HepG2 (cell line): Measurements from ENCODE around the gene NFIC. TPM values are rescaled to one million over a fixed set of nuclear protein-coding genes. Genes with fewer than 3 reads are reported as not detected.

Source experiments
- CEBPG ChIP-seq: IDR thresholded peaks from 2 replicates; pipeline ENCODE4 v1.6.1; 2016
- GLI4 ChIP-seq: sonication (generic); formaldehyde crosslinking; IDR thresholded peaks from 2 replicates; pipeline ENCODE4 v1.5.1; 2020; ENCODE audit warnings: missing genetic modification reagents, mild to moderate bottlenecking, moderate library complexity, borderline replicate concordance
- U2AF2 ChIP-seq: fragments of 200-400 bp; formaldehyde crosslinking; IDR thresholded peaks from 2 replicates; pipeline ENCODE4 v1.6.1; 2017; ENCODE audit warnings: low read depth, mild to moderate bottlenecking, low read length
- ZNF543 ChIP-seq: sonication (generic); formaldehyde crosslinking; IDR thresholded peaks from 2 replicates; pipeline ENCODE4 v1.4.0; 2020; ENCODE audit warnings: mild to moderate bottlenecking, missing genetic modification reagents
- ZNF746 ChIP-seq: sonication (generic); formaldehyde crosslinking; IDR thresholded peaks from 2 replicates; pipeline ENCODE4 v1.8.0; 2022; ENCODE audit warnings: mild to moderate bottlenecking, missing genetic modification reagents
- polyA plus RNA-seq, 8 experiments: library from polyadenylated mRNA; depleted of rRNA in 3 of 8; stranded (reverse) in 7 of 8; unstranded in 1 of 8; fragments of >200 nt; fragmentation: Illumina TruSeq in 4 of 8; extraction: Trizol in 4 of 8; gene quantifications; 2 replicates each; pipeline versions ENCODE4 v1.2.1 to v1.2.3, GENCODE V29; 2011 to 2016; ENCODE audit warnings: low read depth in 4 of 8, missing spikeins in 1 of 8, mixed read lengths in 1 of 8; ENCODE audit not compliant: insufficient read depth in 1 of 8
- total RNA-seq, 5 experiments: library from RNA; depleted of rRNA; stranded (reverse); fragments of >200 nt; fragmentation: Illumina TruSeq; extraction: Trizol; gene quantifications; 2 replicates each; pipeline ENCODE4 v1.2.3, GENCODE V29; 2016; ENCODE audit warnings: low read depth in 1 of 5
- TF ChIP-seq, protein P1 (sequence below): sonication (generic); formaldehyde crosslinking; IDR thresholded peaks from 2 replicates; pipeline ENCODE4; 2020; ENCODE audit warnings: missing genetic modification reagents, mild to moderate bottlenecking, borderline replicate concordance
- TF ChIP-seq, protein P2 (sequence below): sonication (generic); formaldehyde crosslinking; IDR thresholded peaks from 2 replicates; pipeline ENCODE4 v1.4.0; 2020; ENCODE audit warnings: missing genetic modification reagents
- TF ChIP-seq, protein P3 (sequence below): IDR thresholded peaks from 2 replicates; pipeline ENCODE4 v1.6.1; 2012; ENCODE audit warnings: low read length, improper control_type of control experiment
- TF ChIP-seq, protein P4 (sequence below): sonication (generic); formaldehyde crosslinking; IDR thresholded peaks from 2 replicates; pipeline ENCODE4 v1.8.1; 2023; ENCODE audit warnings: missing genetic modification reagents, mild to moderate bottlenecking, borderline replicate concordance
- TF ChIP-seq, protein P5 (sequence below): sonication (generic); formaldehyde crosslinking; IDR thresholded peaks from one replicate; pipeline ENCODE4 v1.5.1; 2020; ENCODE audit warnings: mild to moderate bottlenecking, missing genetic modification reagents; ENCODE audit errors: not compliant biosample characterization

NFIC gene
- total and polyA plus RNA-seq, 2 of the 13 experiments (the other 11 are each of a cell fraction or from before 2014, with no cell fraction given), result 1.3 to 2.5 TPM

DNA sequence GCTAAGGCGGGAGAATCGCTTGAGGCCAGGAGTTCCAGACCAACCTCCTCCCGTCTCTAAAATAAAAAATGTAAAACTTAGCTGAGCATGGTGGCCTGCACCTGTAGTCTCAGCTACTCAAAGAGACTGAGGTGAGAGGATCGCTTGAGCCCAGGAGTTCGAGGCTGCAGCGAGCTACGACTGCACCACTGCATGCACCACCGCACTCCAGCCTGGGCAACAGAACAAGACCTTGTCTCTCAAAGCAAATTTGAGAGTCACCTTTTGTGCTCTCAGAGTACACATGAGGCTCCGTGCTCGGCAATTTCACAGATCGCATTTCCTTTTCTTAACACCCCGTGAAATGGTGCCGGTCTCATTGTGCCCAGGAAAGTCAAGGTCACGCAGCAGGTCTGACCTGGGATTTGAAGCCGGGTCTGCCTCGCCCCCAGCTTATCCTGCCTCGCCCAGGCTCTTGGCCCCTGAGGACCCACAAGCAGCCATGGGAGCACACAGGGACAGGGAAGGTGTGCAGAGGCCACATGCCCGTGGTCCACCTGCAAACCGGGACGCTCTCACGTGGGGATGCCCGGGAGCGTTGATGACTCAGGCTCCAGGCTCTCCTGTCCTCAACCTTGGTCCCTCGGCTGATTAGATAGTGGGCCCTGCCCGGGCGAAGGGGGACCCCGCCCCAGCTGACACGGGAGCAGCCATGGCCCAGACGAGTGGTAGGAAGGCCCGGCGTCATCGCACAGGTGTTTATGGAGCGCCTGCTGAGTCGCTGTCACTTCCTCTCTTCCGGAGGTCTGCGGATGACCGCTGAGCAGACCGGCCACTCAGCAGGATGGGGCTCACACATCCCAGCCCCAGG lies 115.1 kb downstream of the NFIC start (continued):
- TF ChIP-seq, protein P1, sequence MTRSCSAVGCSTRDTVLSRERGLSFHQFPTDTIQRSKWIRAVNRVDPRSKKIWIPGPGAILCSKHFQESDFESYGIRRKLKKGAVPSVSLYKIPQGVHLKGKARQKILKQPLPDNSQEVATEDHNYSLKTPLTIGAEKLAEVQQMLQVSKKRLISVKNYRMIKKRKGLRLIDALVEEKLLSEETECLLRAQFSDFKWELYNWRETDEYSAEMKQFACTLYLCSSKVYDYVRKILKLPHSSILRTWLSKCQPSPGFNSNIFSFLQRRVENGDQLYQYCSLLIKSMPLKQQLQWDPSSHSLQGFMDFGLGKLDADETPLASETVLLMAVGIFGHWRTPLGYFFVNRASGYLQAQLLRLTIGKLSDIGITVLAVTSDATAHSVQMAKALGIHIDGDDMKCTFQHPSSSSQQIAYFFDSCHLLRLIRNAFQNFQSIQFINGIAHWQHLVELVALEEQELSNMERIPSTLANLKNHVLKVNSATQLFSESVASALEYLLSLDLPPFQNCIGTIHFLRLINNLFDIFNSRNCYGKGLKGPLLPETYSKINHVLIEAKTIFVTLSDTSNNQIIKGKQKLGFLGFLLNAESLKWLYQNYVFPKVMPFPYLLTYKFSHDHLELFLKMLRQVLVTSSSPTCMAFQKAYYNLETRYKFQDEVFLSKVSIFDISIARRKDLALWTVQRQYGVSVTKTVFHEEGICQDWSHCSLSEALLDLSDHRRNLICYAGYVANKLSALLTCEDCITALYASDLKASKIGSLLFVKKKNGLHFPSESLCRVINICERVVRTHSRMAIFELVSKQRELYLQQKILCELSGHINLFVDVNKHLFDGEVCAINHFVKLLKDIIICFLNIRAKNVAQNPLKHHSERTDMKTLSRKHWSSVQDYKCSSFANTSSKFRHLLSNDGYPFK, result peak; percentile 61; the same call in 1 of the 2 replicates
- TF ChIP-seq GLI4 (CRISPR knock-in tag) (peak; percentile 70), U2AF2 (no peak), ZNF746 (CRISPR knock-in tag) (0 out of 2 replicates have a peak, but pooled peaks have one; percentile 48), ZNF543 (peak; percentile 78; the same call in 1 of the 2 replicates), CEBPG (CRISPR knock-in tag) (no peak)
- TF ChIP-seq, protein P2, sequence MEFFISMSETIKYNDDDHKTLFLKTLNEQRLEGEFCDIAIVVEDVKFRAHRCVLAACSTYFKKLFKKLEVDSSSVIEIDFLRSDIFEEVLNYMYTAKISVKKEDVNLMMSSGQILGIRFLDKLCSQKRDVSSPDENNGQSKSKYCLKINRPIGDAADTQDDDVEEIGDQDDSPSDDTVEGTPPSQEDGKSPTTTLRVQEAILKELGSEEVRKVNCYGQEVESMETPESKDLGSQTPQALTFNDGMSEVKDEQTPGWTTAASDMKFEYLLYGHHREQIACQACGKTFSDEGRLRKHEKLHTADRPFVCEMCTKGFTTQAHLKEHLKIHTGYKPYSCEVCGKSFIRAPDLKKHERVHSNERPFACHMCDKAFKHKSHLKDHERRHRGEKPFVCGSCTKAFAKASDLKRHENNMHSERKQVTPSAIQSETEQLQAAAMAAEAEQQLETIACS (CRISPR knock-in tag), result no peak
- TF ChIP-seq, protein P3, sequence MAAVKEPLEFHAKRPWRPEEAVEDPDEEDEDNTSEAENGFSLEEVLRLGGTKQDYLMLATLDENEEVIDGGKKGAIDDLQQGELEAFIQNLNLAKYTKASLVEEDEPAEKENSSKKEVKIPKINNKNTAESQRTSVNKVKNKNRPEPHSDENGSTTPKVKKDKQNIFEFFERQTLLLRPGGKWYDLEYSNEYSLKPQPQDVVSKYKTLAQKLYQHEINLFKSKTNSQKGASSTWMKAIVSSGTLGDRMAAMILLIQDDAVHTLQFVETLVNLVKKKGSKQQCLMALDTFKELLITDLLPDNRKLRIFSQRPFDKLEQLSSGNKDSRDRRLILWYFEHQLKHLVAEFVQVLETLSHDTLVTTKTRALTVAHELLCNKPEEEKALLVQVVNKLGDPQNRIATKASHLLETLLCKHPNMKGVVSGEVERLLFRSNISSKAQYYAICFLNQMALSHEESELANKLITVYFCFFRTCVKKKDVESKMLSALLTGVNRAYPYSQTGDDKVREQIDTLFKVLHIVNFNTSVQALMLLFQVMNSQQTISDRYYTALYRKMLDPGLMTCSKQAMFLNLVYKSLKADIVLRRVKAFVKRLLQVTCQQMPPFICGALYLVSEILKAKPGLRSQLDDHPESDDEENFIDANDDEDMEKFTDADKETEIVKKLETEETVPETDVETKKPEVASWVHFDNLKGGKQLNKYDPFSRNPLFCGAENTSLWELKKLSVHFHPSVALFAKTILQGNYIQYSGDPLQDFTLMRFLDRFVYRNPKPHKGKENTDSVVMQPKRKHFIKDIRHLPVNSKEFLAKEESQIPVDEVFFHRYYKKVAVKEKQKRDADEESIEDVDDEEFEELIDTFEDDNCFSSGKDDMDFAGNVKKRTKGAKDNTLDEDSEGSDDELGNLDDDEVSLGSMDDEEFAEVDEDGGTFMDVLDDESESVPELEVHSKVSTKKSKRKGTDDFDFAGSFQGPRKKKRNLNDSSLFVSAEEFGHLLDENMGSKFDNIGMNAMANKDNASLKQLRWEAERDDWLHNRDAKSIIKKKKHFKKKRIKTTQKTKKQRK, result no peak
- TF ChIP-seq, protein P4, sequence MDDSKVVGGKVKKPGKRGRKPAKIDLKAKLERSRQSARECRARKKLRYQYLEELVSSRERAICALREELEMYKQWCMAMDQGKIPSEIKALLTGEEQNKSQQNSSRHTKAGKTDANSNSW (CRISPR knock-in tag), result 0 out of 2 replicates have a peak, but pooled peaks have one; percentile 67
- TF ChIP-seq, protein P5, sequence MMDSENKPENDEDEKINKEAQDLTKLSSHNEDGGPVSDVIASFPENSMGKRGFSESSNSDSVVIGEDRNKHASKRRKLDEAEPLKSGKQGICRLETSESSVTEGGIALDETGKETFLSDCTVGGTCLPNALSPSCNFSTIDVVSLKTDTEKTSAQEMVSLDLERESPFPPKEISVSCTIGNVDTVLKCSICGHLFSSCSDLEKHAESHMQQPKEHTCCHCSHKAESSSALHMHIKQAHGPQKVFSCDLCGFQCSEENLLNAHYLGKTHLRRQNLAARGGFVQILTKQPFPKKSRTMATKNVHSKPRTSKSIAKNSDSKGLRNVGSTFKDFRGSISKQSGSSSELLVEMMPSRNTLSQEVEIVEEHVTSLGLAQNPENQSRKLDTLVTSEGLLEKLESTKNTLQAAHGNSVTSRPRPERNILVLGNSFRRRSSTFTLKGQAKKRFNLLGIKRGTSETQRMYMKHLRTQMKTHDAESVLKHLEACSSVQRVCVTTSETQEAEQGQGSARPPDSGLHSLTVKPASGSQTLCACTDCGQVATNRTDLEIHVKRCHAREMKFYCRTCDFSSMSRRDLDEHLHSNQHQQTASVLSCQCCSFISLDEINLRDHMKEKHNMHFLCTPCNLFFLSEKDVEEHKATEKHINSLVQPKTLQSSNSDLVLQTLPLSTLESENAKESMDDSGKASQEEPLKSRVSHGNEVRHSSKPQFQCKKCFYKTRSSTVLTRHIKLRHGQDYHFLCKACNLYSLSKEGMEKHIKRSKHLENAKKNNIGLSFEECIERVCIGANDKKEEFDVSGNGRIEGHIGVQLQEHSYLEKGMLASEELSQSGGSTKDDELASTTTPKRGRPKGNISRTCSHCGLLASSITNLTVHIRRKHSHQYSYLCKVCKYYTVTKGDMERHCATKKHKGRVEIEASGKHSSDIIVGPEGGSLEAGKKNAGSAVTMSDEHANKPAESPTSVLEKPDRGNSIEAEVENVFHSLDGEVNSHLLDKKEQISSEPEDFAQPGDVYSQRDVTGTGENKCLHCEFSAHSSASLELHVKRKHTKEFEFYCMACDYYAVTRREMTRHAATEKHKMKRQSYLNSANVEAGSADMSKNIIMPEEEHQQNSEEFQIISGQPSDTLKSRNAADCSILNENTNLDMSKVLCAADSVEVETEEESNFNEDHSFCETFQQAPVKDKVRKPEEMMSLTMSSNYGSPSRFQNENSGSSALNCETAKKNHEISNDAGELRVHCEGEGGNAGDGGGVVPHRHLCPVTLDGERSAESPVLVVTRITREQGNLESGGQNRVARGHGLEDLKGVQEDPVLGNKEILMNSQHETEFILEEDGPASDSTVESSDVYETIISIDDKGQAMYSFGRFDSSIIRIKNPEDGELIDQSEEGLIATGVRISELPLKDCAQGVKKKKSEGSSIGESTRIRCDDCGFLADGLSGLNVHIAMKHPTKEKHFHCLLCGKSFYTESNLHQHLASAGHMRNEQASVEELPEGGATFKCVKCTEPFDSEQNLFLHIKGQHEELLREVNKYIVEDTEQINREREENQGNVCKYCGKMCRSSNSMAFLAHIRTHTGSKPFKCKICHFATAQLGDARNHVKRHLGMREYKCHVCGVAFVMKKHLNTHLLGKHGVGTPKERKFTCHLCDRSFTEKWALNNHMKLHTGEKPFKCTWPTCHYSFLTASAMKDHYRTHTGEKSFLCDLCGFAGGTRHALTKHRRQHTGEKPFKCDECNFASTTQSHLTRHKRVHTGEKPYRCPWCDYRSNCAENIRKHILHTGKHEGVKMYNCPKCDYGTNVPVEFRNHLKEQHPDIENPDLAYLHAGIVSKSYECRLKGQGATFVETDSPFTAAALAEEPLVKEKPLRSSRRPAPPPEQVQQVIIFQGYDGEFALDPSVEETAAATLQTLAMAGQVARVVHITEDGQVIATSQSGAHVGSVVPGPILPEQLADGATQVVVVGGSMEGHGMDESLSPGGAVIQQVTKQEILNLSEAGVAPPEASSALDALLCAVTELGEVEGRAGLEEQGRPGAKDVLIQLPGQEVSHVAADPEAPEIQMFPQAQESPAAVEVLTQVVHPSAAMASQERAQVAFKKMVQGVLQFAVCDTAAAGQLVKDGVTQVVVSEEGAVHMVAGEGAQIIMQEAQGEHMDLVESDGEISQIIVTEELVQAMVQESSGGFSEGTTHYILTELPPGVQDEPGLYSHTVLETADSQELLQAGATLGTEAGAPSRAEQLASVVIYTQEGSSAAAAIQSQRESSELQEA (CRISPR knock-in tag), result no peak
